ENCODE data around the gene SOBP. TPM values are rescaled to one million over a fixed set of nuclear protein-coding genes. Genes with fewer than 3 reads are reported as not detected.
A peak's percentile ranks its signal among the peaks of the same experiment; 100 is the strongest.

Gene SOBP
- total RNA-seq, 4 donors from 2014 or later = 0.26 to 1.5 (median 0.55) TPM

DNA sequence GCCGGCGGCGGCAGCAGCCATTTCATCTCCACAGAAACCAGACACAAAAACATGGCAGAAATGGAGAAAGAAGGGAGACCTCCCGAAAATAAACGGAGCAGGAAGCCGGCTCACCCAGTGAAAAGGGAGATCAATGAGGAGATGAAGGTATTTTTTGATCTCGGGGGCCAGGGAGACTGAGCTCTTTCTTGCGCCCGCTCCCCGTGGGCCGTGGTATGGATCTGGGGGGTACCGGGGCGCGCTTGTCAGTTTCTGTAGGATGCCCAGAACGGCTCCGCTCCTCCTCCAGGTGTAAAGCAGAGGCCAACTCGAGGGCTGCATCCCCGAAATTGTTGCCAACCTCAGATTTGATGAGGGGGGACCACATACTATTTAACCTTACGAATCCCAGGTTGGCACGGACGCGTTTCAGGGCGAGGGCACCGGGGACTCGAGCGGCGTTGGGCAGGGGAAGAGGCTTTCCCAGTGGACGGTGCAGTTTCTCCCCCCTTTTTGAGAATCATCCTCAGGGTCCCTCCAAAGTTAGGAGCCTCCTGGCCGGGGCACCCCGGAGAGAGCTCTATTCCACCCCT, 735 bp downstream of the SOBP start:
- no peak for TF ChIP-seq EP300 (IDR thresholded peaks at IDR 0.05)
- no peak for TF ChIP-seq POLR2AphosphoS5 (IDR thresholded peaks at IDR 0.05)
- TF ChIP-seq, protein P1, sequence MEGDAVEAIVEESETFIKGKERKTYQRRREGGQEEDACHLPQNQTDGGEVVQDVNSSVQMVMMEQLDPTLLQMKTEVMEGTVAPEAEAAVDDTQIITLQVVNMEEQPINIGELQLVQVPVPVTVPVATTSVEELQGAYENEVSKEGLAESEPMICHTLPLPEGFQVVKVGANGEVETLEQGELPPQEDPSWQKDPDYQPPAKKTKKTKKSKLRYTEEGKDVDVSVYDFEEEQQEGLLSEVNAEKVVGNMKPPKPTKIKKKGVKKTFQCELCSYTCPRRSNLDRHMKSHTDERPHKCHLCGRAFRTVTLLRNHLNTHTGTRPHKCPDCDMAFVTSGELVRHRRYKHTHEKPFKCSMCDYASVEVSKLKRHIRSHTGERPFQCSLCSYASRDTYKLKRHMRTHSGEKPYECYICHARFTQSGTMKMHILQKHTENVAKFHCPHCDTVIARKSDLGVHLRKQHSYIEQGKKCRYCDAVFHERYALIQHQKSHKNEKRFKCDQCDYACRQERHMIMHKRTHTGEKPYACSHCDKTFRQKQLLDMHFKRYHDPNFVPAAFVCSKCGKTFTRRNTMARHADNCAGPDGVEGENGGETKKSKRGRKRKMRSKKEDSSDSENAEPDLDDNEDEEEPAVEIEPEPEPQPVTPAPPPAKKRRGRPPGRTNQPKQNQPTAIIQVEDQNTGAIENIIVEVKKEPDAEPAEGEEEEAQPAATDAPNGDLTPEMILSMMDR (IDR thresholded peaks at IDR 0.05) = no peak
- peaks cover 36% of the 10 kb centered on the region for H3K4me1 ChIP-seq
- H3K4me3 ChIP-seq = peak overlapping the region; percentile 79
- H3K27me3 ChIP-seq = peaks cover 49% of the 10 kb centered on the region
- WGBS = under 1% methylated on average over 23 of the region's 30 CpGs
- no peaks in the 10 kb centered on the region for H3K36me3 ChIP-seq
- H3K9me3 ChIP-seq = no peaks in the 10 kb centered on the region
- no peak for DNase-seq (ENCODE audit: low spot score in 2 of 2)
- H3K27ac ChIP-seq = no peak overlapping the region

DNA sequence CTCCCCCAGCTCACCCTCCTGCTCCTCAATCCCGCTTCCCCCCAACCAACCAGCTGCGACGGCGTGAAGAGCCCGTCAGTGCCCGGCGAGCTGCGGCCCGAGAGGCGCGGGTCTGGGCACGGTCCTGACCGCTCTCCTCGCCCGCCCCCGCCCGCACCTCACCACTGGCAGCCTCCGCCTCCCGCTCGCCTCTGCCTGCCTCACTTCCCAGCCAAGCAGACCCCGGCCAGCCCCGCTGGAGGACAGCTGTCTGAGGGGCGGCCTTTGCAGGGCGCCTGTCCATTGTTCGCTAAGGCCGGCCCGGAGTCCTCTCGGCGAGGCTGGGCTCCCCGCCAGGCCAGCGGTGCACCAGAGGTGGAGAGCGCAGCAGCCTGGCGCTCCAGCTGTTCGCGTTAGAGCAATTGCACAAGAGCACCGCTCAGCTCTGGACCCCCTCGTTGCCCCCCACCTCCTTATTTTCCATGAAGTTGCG, 1.3 kb downstream of the SOBP start:
- Histone ChIP-seq H3K36me3 (no peaks in the 10 kb centered on the region), H3K4me3 (peak overlapping the region; percentile 79), H3K4me1 (peaks cover 36% of the 10 kb centered on the region), H3K9me3 (no peaks in the 10 kb centered on the region), H3K27me3 (peaks cover 49% of the 10 kb centered on the region), H3K27ac (no peak overlapping the region)
- 6% methylated on average over 7 of the region's 38 CpGs for WGBS
- DNase-seq (ENCODE audit: low spot score in 2 of 2) = peak in 1 of 2 donors; percentile 74
- TF ChIP-seq POLR2AphosphoS5 (IDR thresholded peaks at IDR 0.05) = no peak
- no peak for TF ChIP-seq EP300 (IDR thresholded peaks at IDR 0.05)
- TF ChIP-seq, protein P1 (IDR thresholded peaks at IDR 0.05) = no peak
- no peak for TF ChIP-seq POLR2A (IDR thresholded peaks at IDR 0.05)

DNA sequence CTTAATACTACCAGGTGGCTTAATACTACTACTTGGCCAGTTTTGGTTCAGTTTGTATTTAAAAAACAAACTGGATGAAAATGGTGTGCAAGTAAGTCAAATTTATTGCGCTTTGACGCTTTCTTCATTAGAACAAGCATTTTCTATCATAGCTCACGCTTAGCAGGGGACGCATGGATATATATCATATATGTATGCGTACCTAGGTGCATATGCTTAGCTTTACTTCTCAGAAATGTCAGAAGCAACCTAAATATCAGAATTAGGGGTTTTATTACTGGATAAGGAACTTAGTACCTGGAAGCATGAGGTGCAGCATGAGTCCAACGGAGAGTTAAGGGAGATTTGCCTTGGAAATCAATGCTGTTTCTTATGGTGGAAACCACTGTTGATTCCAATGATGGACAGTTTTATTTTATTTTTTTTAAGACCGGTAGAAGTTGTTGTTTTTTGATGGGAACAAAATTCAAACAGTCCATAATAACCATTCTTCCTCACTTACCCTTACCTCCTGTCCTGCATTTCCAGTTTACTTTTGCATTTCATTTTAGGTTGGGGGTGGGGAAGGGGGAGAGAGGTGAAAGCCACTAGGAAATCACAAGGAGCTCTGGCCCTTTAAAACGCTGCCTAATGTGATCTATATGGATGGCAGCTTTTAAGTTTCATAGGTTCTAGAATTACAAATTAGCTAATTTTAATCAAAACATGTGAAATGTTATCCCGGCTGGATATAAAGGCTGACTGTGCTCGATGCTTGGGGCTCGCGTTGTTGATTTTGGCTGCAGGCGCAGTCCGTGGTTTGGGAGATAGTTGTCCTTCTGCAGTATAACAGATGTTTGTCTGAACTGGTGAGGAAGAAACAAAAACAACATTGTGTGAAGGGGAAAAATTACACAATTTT, 2.1 kb downstream of the SOBP start:
- Histone ChIP-seq H3K4me3 (peak overlapping the region; percentile 79), H3K27ac (no peak overlapping the region), H3K27me3 (peaks cover 49% of the 10 kb centered on the region), H3K36me3 (no peaks in the 10 kb centered on the region), H3K4me1 (peaks cover 39% of the 10 kb centered on the region), H3K9me3 (no peaks in the 10 kb centered on the region)
- TF ChIP-seq POLR2A (IDR thresholded peaks at IDR 0.05) (no peak), EP300 (IDR thresholded peaks at IDR 0.05) (no peak)
- no peak for DNase-seq (ENCODE audit: low spot score in 2 of 2)
- 61% methylated on average over 14 of the region's 14 CpGs for WGBS

DNA sequence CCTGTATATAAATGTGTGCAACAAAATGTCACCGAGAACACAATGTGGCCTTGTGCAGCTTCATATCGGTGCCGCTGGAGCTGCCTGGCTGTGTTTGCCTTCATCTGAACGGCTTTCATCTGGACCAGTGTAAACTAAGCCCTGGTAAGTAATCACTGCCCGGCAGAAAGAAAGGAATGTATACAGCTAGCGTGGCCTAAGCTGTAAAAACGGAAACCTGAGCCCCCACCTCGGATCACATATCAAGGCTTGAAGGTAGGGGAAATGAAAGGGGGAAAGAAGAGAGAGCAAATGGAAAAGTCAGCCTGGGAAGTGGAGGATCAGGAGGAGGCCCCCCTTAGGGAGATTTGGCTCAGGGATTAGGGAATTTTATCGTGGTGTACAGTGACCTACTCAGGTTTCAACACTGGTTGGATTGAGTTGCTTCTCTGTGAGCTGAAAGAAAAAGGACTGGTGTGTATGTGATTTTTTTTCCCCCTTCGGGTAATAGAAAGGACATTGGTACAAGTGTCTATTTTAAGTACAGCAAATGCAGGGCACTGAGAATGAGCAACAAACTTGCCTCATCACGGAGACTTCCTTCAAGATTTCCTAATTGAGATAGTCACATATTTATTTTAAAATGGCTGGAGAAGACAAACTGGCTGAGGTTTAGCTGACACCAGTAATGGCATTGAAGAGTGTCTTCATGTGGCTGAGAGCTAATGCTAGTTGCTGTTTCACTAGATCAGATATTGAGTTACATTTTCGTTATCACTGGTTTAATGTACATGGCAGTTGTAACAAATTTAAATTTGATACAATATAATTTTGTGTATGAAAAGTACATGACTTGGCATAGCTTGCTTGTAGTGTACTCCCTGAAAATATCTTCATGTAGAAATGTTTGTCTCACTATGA, 3.5 kb downstream of the SOBP start:
- Histone ChIP-seq H3K27me3 (peaks cover 36% of the 10 kb centered on the region), H3K4me3 (no peak overlapping the region), H3K4me1 (peaks cover 38% of the 10 kb centered on the region), H3K36me3 (no peaks in the 10 kb centered on the region), H3K27ac (no peak overlapping the region), H3K9me3 (no peaks in the 10 kb centered on the region)
- no peak for TF ChIP-seq EP300 (IDR thresholded peaks at IDR 0.05)
- DNase-seq (ENCODE audit: low spot score in 2 of 2) = no peak
- 58% methylated on average over 12 of the region's 12 CpGs for WGBS

DNA sequence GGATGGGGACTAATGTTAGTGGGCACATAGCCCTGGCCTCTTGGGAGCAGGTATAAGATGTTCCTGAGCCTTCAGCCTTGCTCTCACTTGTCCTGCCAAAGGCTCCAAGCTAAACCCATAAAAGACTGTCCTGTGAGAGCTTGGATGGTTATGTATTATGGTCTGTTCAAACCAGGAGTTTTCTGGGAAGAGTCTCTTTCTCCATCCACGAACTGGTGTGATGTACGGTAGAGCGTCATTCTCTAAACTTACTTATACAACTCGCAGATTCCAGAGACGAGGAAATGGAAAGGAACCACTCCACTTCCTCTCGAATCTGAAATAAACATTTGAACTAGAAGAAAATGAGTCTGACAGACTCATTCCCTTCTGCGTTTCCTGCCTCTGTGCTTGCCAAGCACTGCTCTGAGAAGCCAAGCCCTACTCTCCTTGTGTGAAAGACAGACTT, 5.3 kb downstream of the SOBP start:
- Histone ChIP-seq H3K36me3 (no peaks in the 10 kb centered on the region), H3K4me3 (no peak overlapping the region), H3K27ac (peak overlapping the region; percentile 10), H3K9me3 (no peaks in the 10 kb centered on the region), H3K27me3 (peaks cover 23% of the 10 kb centered on the region), H3K4me1 (peaks cover 25% of the 10 kb centered on the region)
- WGBS = 47% methylated on average over 7 of the region's 7 CpGs
- no peak for TF ChIP-seq POLR2A (IDR thresholded peaks at IDR 0.05)
- TF ChIP-seq EP300 (IDR thresholded peaks at IDR 0.05) = no peak
- TF ChIP-seq POLR2AphosphoS5 (IDR thresholded peaks at IDR 0.05) = no peak
- TF ChIP-seq, protein P1 (IDR thresholded peaks at IDR 0.05) = no peak
- no peak for DNase-seq (ENCODE audit: low spot score in 2 of 2)
